A172 (cell line): ENCODE measurements around the gene ADAMTS2. TPM values are rescaled to one million over a fixed set of nuclear protein-coding genes. Genes with fewer than 3 reads are reported as not detected.

Experiments used
- DNase-seq: peaks from one replicate; pipeline ENCODE4 v3.0.0-alpha.2; 2015; ENCODE audit warnings: low spot score
- total RNA-seq: library from RNA; depleted of rRNA; stranded (reverse); fragments of >200 nt; shearing (Covaris generic); gene quantifications from 2 replicates; pipeline ENCODE4 v1.2.3, GENCODE V29; 2014

Gene ADAMTS2
- total RNA-seq, 1 experiment from 2014 or later = 0.14 TPM

- DNase-seq = no peak
Measured at GRCh38 chr5:179371681-179372680, 26.7 kb upstream of the ADAMTS2 start.

- DNase-seq = no peak
Measured at GRCh38 chr5:179371121-179371510, 25.9 kb upstream of the ADAMTS2 start.

- no peak for DNase-seq
Measured at GRCh38 chr5:179370490-179371120, 25.3 kb upstream of the ADAMTS2 start.

GRCh38 chr5:179369530-179369884, 24.2 kb upstream of the ADAMTS2 start:
- no peak for DNase-seq

DNA sequence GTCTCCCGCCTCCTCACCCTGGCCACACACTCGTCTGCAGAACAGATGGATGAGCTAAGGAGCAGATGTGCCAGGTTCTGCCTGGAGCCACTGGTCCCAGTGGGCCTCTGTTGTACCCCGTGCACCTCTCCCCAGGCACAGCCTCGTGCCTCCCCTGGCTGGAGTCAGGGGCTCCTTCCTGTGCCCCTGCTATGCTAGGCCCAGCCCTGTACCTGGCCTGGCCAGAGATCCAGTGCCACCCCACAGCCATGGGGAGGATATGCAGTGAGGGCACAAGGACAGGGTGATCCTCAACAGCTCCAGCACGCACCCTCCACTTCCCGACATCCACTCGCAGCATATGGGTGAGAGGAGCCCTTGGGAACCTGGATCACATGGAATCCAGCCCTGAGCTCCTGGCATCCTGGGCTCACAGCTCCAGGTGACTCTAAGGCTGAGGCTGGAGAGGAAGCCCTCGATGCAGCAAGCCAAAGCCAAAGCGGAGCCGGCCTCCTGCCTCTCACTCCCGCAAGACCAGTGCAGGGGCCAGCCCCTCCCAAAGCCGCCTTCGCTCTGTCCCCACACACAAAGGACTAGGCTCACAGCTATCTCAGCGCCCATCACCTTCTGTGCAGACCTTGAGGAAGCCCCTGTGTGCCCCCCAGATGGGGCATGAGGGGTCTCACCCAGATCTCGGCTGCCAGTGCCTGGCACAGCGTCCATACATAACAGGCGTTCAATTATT, 23.7 kb upstream of the ADAMTS2 start:
- DNase-seq = no peak

- no peak for DNase-seq
Measured at GRCh38 chr5:179368126-179368805, 23.0 kb upstream of the ADAMTS2 start.

DNA sequence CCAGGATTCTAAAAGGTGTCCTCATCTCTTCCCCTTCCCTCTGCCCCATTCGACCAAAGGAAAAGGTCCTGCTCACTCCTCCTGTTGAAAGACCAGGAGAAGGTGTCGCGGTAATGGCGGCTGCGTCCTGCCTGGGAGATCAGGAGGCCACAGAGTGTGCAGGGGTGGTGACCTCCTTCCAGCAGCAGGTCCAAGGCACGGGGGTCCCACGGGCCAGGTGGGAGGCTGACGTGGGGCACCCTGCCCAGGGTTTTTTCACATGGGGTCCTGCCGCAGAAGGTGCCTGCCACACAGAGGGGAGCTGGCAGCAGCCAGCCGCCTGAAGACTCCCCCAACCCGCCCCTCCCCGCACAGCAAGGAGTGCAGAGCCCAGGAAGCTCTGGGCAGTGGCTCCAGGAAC, 22.2 kb upstream of the ADAMTS2 start:
- DNase-seq = no peak

DNA sequence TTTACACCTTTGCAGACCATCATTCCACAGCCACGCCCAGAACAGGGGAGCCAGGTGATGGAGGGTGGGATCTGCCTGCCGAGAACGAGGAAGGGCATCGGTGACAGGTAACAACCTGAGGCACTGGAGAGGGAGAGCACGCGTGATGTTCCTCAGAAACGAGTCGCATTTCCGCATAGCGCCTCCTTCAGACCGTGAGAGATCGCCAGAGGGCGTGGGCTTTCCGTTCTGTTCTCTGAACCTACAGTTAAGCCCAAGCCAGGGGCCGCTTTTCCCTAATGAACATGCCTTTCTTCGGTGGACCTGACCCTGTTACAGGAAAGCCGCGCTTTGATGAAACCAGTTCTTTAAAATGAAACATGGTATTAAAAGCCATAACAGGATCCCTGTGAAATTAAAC, 17.1 kb upstream of the ADAMTS2 start:
- DNase-seq = no peak

DNA sequence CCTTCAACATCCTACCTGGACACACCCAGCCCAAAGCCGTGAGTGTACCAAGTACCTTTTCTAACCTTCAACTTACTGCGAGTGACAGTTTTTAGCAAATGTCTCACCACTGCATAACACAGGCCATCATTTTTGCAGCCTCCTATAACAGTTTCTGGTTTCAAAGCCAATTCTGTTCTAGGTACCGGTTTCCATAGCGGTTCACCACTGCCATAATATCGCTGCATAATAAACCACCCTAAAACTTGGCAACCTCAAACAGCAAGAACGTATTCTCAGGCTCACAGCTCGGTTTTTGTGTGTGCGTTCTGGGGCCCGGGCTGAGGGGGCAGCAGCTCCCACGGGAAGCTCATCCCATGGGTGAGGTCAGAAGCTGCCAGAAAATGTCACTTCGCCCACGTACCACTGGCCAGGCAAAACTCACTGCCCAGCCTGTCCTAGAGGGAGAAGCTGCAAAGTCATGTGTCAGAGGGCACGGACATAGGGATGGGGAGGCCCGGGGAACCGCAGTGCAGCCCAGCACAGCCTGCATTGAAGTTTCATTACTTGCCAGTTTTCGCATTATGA, 15.9 kb upstream of the ADAMTS2 start:
- no peak for DNase-seq

- no peak for DNase-seq
Measured at GRCh38 chr5:179357031-179357430, 11.8 kb upstream of the ADAMTS2 start.

- DNase-seq = no peak
Measured at GRCh38 chr5:179355976-179356974, 11.0 kb upstream of the ADAMTS2 start.

DNA sequence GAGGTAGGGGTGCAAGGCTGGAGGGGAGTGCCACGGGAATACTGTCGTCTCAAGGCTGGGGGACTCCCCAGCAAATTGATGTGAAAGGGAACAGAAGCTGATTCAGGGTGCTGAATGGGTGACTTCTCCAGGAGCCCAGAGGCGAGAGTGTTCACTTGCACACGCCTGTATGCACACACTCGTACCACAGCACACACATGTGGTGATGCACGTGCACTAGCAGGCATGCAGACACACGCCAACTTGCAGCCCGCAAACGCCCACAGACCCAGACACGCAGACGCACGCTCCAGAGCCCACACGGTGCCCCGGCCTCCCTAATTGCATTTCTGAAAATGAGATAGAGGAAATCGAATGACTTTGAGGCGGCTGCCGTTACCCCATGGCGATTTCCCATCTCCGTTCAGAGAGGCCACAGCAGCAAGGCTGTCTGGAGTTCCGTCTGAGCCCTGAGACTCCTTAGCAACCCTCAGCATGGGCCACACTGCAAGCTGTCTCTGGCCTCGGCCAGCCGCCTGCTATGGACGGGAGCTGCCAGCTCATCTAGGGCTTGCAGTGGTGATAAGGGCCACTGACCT, 9.1 kb upstream of the ADAMTS2 start:
- DNase-seq = no peak

DNA sequence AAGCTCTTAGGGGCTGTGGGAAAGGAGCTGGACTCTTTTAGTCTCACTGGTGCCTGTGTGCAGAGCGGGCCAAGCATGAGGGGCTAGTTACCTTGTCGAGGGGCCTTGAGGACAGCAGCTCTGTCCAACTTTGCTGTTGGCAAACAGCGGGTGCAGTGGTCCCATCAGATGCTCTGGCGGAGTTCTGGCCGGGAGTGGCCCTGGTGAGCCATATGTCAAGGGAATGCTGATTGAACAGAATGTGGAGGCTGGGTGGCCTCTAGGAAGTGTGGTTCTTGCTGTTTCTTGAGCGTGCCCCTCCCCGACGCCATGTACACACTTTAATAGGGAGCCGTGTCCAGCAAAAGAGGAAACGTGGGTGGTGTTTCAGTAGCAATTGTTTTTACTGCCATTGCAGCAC, 3.6 kb upstream of the ADAMTS2 start:
- no peak for DNase-seq

GRCh38 chr5:179348011-179348530, 2.8 kb upstream of the ADAMTS2 start:
- DNase-seq = no peak

- DNase-seq = no peak
Measured at GRCh38 chr5:179347581-179347980, 2.3 kb upstream of the ADAMTS2 start.

GRCh38 chr5:179346875-179347274, 1.6 kb upstream of the ADAMTS2 start:
- DNase-seq = no peak

DNA sequence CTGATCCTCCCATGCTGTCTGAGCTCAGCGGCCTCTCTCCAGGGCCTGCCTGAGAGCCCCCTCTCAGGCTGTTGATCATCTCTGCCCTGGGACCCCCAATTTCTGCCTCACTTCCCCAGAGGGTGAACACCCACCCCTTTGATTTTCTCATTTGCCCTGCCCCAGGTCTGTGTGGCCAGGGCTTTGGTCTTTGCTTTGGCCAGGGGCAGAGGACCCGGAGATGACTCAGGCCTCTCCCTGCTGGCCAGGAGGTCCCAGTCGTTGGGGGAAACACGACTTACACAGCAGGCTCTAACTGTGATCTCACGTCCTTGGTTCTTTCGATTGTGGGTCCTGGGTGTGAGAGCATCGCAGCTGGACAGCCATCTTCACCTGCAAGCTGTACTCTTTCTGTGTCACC, 1.1 kb upstream of the ADAMTS2 start:
- no peak for DNase-seq

- no peak for DNase-seq
Measured at GRCh38 chr5:179345183-179345432, 153 bp downstream of the ADAMTS2 start.

- DNase-seq = no peak
Measured at GRCh38 chr5:179344431-179345182, 654 bp downstream of the ADAMTS2 start.
